ENCODE data around the gene ATP5F1D.
A peak's percentile ranks its signal among the peaks of the same experiment; 100 is the strongest.
"Not testable (repeated sequence)": the region's sequence is repeated elsewhere in the genome, so short reads cannot be mapped to it uniquely, and the experiment has no call there.

ATP5F1D gene
- long read RNA-seq, transcript ATP5F1D-205 (4 exons, 1,144 nt), result minor isoform, 11 of 344 reads
- long read RNA-seq, transcript ATP5F1D-203 (3 exons, 1,393 nt), result minor isoform, 5 of 344 reads
- long read RNA-seq, transcript ATP5F1D-201 (4 exons, 997 nt), result major isoform, 160 of 344 reads
- long read RNA-seq, transcript ATP5F1D-202 (5 exons, 704 nt), result minor isoform, 156 of 344 reads
- long read RNA-seq, partial matches to known transcripts, result 2 of 344 reads
- long read RNA-seq, other reads (novel, unspliced or antisense), result 7 of 344 reads

- peak; percentile 42; the same call in 1 of the 2 replicates for TF ChIP-seq POLR2AphosphoS5 (IDR thresholded peaks at IDR 0.05; ENCODE audit: low read depth)
- no peak for TF ChIP-seq SPI1 (IDR thresholded peaks at IDR 0.05; ENCODE audit: borderline replicate concordance, low read depth)
- peak; percentile 89 to 95 for DNase-seq (ENCODE audit: low read depth in 1 of 2, low spot score in 1 of 2)
- H3K27me3 ChIP-seq (ENCODE audit: insufficient read depth, poor library complexity, severe bottlenecking), result peaks cover 9% of the 10 kb centered on the region
- peak within 1 kb of the TSS; percentile 86 for H3K4me3 ChIP-seq (replicated peaks; ENCODE audit: insufficient read depth, low read length)
- H3K27ac ChIP-seq (replicated peaks), result peak within 1 kb of the TSS; percentile 61
These were observed at the start of gene ATP5F1D for GRCh38 chr19:1241417-1242095. ATP5F1D (plus strand) TSS chr19:1241751; CDS start chr19:1241851, 100 bp downstream.

- no peak overlapping the region for H3K27ac ChIP-seq (replicated peaks)
- no peaks in the 10 kb centered on the region for H3K27me3 ChIP-seq (ENCODE audit: insufficient read depth, poor library complexity, severe bottlenecking)
- H3K4me3 ChIP-seq (replicated peaks; ENCODE audit: insufficient read depth, low read length), result no peak overlapping the region
- no peak for DNase-seq (ENCODE audit: low read depth in 1 of 2, low spot score in 1 of 2)
- no peak for TF ChIP-seq POLR2AphosphoS5 (IDR thresholded peaks at IDR 0.05; ENCODE audit: low read depth)
- TF ChIP-seq CTCF (IDR thresholded peaks at IDR 0.05; ENCODE audit: insufficient read depth, low read length), result no peak
- TF ChIP-seq GABPA (IDR thresholded peaks at IDR 0.05; ENCODE audit: low read depth), result no peak
- TF ChIP-seq REST (IDR thresholded peaks at IDR 0.05; ENCODE audit: insufficient replicate concordance, low read depth), result no peak
- no peak for TF ChIP-seq SPI1 (IDR thresholded peaks at IDR 0.05; ENCODE audit: borderline replicate concordance, low read depth)
These were observed 42.0 kb upstream of the ATP5F1D start for GRCh38 chr19:1199531-1199930.

- not testable (repeated sequence) for DNase-seq (ENCODE audit: low read depth in 1 of 2, low spot score in 1 of 2); H3K27me3 ChIP-seq (ENCODE audit: insufficient read depth, poor library complexity, severe bottlenecking); H3K27ac ChIP-seq (replicated peaks); H3K4me3 ChIP-seq (replicated peaks; ENCODE audit: insufficient read depth, low read length)
These were observed 40.9 kb upstream of the ATP5F1D start for GRCh38 chr19:1200614-1201013.

- Histone ChIP-seq H3K27ac (replicated peaks) (peak within 1 kb of the TSS; percentile 81), H3K4me3 (replicated peaks; ENCODE audit: insufficient read depth, low read length) (peak within 1 kb of the TSS; percentile 89), H3K27me3 (ENCODE audit: insufficient read depth, poor library complexity, severe bottlenecking) (no peaks in the 10 kb centered on the region)
- TF ChIP-seq REST (IDR thresholded peaks at IDR 0.05; ENCODE audit: insufficient replicate concordance, low read depth) (no peak), POLR2AphosphoS5 (IDR thresholded peaks at IDR 0.05; ENCODE audit: low read depth) (peak; percentile 22; the same call in 1 of the 2 replicates), CTCF (IDR thresholded peaks at IDR 0.05; ENCODE audit: insufficient read depth, low read length) (no peak)
- DNase-seq (ENCODE audit: low read depth in 1 of 2, low spot score in 1 of 2), result peak; percentile 95 to 99
These were observed 36.1 kb upstream of the ATP5F1D start, which contains the start of gene STK11 for GRCh38 chr19:1205114-1206099. STK11 (plus strand) TSS chr19:1205778; CDS start chr19:1206914, 1,136 bp downstream.

Measured in HL-60 (cell line).